GM21360 (cell line): ENCODE measurements around the gene TFPI.

Experiments
- ATAC-seq: cut with Tn5 transposase; IDR thresholded peaks from one replicate; pipeline ENCODE4 v1.9.1; 2021; ENCODE audit warnings: mild to moderate bottlenecking, moderate library complexity; ENCODE audit not compliant: unreplicated experiment

TFPI gene

GRCh38 chr2:187424146-187424545 lies 130.1 kb downstream of the TFPI start:
- ATAC-seq: no peak

GRCh38 chr2:187422282-187422681 lies 132.0 kb downstream of the TFPI start:
- ATAC-seq: no peak

GRCh38 chr2:187421519-187421918 lies 132.7 kb downstream of the TFPI start:
- ATAC-seq: no peak

GRCh38 chr2:187419808-187420207 lies 134.4 kb downstream of the TFPI start:
- ATAC-seq: no peak

- ATAC-seq: no peak
Observed at GRCh38 chr2:187415449-187415848, 138.8 kb downstream of the TFPI start.
